Head of caudate nucleus (tissue), 42 donors: ENCODE data around the gene FUT6.
A peak's percentile ranks its signal among the peaks of the same experiment; 100 is the strongest.

Experiments used
- DNase-seq, 42 donors: peaks; one replicate each; pipeline versions ENCODE4 v3.0.0 to v3.0.0-alpha.2; 2020 to 2021; ENCODE audit warnings: mixed read lengths in 7 of 42
- intact Hi-C: fragments of 100-400 bp; cut with DNase I; formaldehyde crosslinking; loops from one replicate; pipeline ENCODE4 v1.15.0; 2022

Gene FUT6

GRCh38 chr19:5831159-5831558 lies 8.3 kb downstream of the FUT6 start:
- no peak for DNase-seq
- intact Hi-C loops: no loop called here

- no peak for DNase-seq
- intact Hi-C loops: no loop called here
These were observed 9.8 kb downstream of the FUT6 start for GRCh38 chr19:5829567-5830310.

DNA sequence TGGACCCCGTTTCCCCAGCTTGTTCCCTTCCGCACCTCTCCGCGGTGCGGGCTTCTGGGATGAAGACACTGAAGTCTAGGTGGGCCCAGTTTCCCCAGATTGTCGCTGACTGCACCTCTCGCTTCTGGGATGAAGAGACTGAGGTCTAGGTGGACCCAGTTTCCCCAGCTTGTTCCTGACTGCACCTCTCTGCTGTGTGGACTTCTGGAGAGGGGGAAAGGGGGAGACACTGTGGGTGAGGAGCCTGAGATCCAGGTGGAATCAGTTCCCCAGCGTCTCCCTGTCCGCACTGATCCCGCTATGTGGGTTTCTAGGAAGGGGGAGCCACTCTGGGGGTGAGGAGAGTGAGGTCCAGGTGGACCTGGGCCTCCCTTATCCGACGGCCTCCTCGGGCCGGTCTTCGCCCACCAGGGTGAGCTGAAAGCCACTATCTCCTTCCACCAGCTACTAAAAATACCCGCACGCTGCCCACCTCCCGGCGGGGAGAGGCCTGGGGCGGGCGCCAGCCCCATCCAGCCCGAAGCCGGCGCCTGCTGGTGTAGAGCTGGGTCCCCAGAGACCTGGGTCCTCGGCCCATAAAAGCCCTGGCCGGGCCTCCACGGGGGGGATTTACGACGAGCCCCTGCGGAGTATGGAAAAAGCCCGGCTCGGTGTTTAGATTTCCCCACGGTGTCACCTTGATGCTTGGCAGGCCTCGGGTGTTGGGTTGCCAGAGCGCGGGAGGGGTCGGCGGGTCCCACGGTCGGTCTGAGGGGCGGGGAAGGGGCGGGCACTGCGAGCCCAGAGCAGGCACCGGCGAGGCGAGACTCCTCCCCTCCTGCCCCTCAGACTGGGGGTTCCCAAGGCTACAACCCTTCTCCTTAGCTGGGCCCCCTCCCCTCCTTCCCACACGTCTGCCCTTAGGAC lies 10.6 kb downstream of the FUT6 start:
- intact Hi-C loops: no loop called here
- no peak for DNase-seq

- intact Hi-C loops: no loop called here
These were observed 11.4 kb downstream of the FUT6 start for GRCh38 chr19:5827891-5828660.

DNA sequence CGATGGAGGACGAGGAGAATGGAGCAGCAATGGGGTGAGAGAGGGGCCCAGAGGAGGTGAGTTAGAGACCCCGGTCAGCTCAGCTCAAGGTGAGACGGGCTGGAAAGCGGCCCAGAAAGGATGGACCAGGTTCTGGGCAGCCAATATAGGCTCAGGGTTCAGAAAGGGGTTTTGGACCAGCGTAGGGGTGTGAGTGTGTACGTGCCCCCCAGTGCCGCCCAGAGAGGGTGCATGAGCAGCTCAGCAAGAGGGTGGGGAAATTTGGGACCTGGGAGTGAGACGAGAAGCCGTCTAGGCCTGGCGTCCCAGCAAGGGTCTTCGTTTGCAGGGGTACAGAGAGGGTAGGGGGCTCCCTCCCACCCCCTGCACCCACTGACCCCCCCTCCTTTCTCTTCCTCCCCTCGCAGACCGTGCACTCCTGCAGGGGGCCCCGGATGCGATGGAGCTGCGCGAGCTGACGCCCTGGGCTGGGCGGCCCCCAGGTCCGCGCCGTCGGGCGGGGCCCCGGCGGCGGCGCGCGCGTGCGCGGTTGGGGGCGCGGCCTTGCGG lies 12.1 kb downstream of the FUT6 start:
- intact Hi-C loops: no loop called here
- no peak for DNase-seq

More at GRCh38 chr19:5827891-5828660, 11.4 kb downstream of the FUT6 start:
- peak; percentile 17 to 84 (median 66) for DNase-seq

GRCh38 chr19:5826531-5827341 lies 12.8 kb downstream of the FUT6 start:
- DNase-seq: peak in 5 of 42 donors; percentile 3 to 41 (median 11)
- intact Hi-C loops: no loop called here

DNA sequence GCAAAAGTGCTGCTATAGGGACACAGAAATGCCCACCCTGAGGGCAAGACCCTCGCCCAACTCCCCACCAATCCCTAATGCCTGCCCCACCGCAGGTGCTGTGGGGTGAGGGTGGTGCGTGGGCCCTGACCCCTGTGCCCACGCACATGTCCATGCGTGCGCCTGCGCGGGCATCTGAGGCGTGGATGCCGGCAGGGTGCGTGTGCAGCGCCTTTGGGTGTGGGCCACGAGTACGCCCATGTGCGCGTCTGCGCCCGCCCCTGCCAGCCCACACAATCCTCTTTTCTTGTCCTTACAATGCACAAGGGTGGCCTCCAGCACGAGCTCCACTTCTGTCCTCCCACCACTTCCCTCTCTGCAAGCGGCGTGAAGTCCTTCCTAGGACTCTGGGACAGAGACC lies 14.3 kb downstream of the FUT6 start:
- peak in 11 of 42 donors; percentile 5 to 51 (median 18) for DNase-seq

GRCh38 chr19:5824751-5825150 lies 14.8 kb downstream of the FUT6 start:
- DNase-seq: no peak
- intact Hi-C loops: no loop called here

More for the DNA sequence above, 14.3 kb downstream of the FUT6 start:
- intact Hi-C loops: no loop called here

GRCh38 chr19:5823579-5824281 lies 15.8 kb downstream of the FUT6 start:
- no peak for DNase-seq
- intact Hi-C loops: no loop called here

DNA sequence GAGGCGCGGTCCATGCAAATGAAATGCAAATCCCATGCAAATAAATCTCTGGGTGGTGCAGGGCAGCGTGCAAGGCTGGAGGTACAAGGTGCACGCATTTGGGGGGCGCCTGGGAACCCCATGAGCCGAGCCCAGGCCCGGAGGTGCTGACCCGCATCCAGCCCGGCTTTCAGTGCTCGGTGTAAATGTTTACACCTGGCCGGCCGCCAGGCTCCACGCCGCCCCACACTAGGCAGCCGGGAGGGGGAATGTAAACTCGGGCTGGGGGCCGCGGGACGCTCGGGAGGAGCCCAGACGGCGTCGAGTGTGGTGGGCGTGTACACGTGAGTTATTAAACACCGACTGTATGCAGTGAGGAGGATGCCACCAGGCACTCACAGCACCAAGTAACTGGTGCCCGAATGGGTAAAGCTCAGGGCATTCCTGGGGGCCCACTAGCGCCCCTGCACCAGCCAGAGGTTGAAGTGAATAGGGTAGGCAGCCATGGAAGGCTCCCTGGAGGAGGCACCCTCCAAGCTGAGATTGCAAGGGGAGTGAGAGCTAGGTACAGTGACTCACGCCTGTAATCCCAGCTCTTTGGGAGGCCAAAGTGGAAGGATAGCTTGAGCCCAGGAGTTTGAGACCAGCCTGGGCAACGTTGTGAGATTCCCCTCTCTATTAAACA lies 17.2 kb downstream of the FUT6 start:
- intact Hi-C loops: no loop called here
- DNase-seq: no peak

- intact Hi-C loops: no loop called here
- no peak for DNase-seq
These were observed 17.9 kb downstream of the FUT6 start for GRCh38 chr19:5821521-5822180.

GRCh38 chr19:5820785-5821184 lies 18.7 kb downstream of the FUT6 start:
- no peak for DNase-seq
- intact Hi-C loops: no loop called here

- DNase-seq: no peak
- intact Hi-C loops: no loop called here
These were observed 20.9 kb downstream of the FUT6 start for GRCh38 chr19:5818594-5818993.

DNA sequence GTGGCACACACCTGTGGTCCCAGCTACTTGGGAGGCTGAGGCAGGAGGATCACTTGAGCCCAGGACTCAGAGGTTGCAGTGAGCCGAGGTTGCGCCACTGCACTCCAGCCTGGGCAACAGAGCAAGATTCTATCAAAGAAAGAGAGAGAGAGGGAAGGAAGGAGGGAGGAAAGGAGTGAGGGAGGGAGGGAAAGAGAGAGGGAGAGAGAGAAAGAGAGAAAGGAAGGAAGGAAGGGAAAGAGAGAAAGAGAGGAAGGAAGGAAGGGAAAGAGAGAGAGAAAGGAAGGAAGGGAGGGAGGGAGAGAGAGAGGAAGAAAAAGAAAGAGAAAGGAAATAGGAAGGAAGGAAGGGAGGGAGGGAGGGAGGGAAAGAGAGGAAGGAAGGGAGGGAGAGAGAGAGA lies 22.3 kb downstream of the FUT6 start:
- DNase-seq: no peak
- intact Hi-C loops: no loop called here

DNA sequence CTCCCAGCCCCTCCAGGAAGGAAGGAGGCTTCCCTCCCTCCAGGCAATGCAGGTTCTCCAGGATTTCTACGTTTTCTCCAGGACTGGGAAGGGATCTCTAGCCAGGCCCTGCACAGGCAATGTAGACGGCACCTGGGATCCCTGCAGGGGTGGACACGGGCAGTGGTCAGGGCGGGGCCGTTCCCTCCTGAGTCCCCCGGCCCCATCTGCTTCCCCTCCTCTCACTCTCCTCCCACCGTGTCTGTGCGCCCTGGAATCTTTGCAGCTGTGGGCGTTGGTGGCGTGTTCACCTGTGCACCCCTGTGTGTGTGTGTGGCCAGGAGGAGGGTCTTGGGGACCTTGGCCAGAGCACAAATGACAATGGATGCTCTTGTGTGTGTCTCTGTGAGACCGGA lies 24.7 kb downstream of the FUT6 start:
- no peak for DNase-seq
- intact Hi-C loops: no loop called here

GRCh38 chr19:5814123-5814851 lies 25.2 kb downstream of the FUT6 start:
- intact Hi-C loops: no loop called here
- DNase-seq: no peak
